Keratinocyte (primary cell): Measurements from ENCODE around the gene SCD. TPM values are rescaled to one million over a fixed set of nuclear protein-coding genes. Genes with fewer than 3 reads are reported as not detected.

ENCODE experiments used
- DNase-seq: peaks from one replicate; pipeline ENCODE4 v3.0.0-alpha.2; 2011; ENCODE audit warnings: low read depth, missing footprints, low spot score
- FAIRE-seq: peaks from 2 replicates; lab custom pipeline; 2011; peaks lifted over from hg19 to GRCh38; lab: Jason Lieb, UNC
- H2AFZ ChIP-seq: 2 replicates; pipeline ENCODE4 v1.6.0; 2012; ENCODE audit warnings: low read length, control low read depth, inconsistent platforms; ENCODE audit not compliant: control insufficient read depth
- H3K27ac ChIP-seq: 2 replicates; pipeline ENCODE4 v1.5.1; 2011; ENCODE audit warnings: low read length; ENCODE audit not compliant: control insufficient read depth, insufficient read depth
- H3K27me3 ChIP-seq: 3 replicates; pipeline ENCODE4 v1.6.0; 2011; ENCODE audit warnings: low read length; ENCODE audit not compliant: control insufficient read depth, insufficient read depth; ENCODE audit errors: extremely low read depth
- H3K36me3 ChIP-seq, 2 experiments: 2 replicates in 1 of 2; 3 replicates in 1 of 2; pipeline ENCODE4 v1.5.1; 2011; ENCODE audit warnings: low read length in 2 of 2, mild to moderate bottlenecking in 1 of 2; ENCODE audit not compliant: control insufficient read depth in 2 of 2, insufficient read depth in 2 of 2; ENCODE audit errors: extremely low read depth in 1 of 2
- H3K4me1 ChIP-seq: 3 replicates; pipeline ENCODE4 v1.5.1; 2011; ENCODE audit warnings: low read length; ENCODE audit not compliant: control insufficient read depth, insufficient read depth; ENCODE audit errors: extremely low read depth
- H3K4me2 ChIP-seq: 3 replicates; pipeline ENCODE4 v1.6.0; 2011; ENCODE audit warnings: low read depth, low read length; ENCODE audit not compliant: control insufficient read depth, insufficient read depth; ENCODE audit errors: extremely low read depth
- H3K4me3 ChIP-seq, 3 experiments: fragments of 200-600 bp in 1 of 3; sonication (generic) in 1 of 3; 2 replicates in 2 of 3; 3 replicates in 1 of 3; pipeline ENCODE4 v1.5.1; 2011 to 2016; ENCODE audit warnings: low read length in 3 of 3, mild to moderate bottlenecking in 3 of 3, control low read depth in 2 of 3, inconsistent platforms in 1 of 3, low read depth in 1 of 3, mixed read lengths in 1 of 3, mixed run types in 1 of 3, moderate library complexity in 1 of 3; ENCODE audit not compliant: control insufficient read depth in 2 of 3, insufficient read depth in 2 of 3; ENCODE audit errors: extremely low read depth in 1 of 3
- H3K79me2 ChIP-seq: 2 replicates; pipeline ENCODE4 v1.6.0; 2012; ENCODE audit warnings: low read length; ENCODE audit not compliant: control insufficient read depth, insufficient read depth
- H3K9ac ChIP-seq: 3 replicates; pipeline ENCODE4 v1.6.0; 2011; ENCODE audit warnings: low read length; ENCODE audit not compliant: control insufficient read depth, insufficient read depth; ENCODE audit errors: extremely low read depth
- H3K9me1 ChIP-seq: 3 replicates; pipeline ENCODE4 v1.6.0; 2011; ENCODE audit warnings: low read length; ENCODE audit not compliant: control insufficient read depth, insufficient read depth; ENCODE audit errors: extremely low read depth
- H3K9me3 ChIP-seq: 2 replicates; pipeline ENCODE4 v1.5.1; 2012; ENCODE audit warnings: low read depth, low read length; ENCODE audit not compliant: control insufficient read depth
- H4K20me1 ChIP-seq: 3 replicates; pipeline ENCODE4 v1.6.0; 2011; ENCODE audit warnings: low read length; ENCODE audit not compliant: control insufficient read depth, insufficient read depth; ENCODE audit errors: extremely low read depth
- CTCF ChIP-seq, 3 experiments: IDR thresholded peaks in 1 of 3; conservative IDR thresholded peaks in 1 of 3; optimal IDR thresholded peaks in 1 of 3; 2 replicates in 2 of 3; 3 replicates in 1 of 3; pipeline versions ENCODE3 to v1.5.1; 2011; ENCODE audit warnings: low read length in 3 of 3, mild to moderate bottlenecking in 3 of 3, moderate library complexity in 2 of 3, control low read depth in 1 of 3, inconsistent platforms in 1 of 3; ENCODE audit not compliant: insufficient read depth in 2 of 3; ENCODE audit errors: extremely low read depth in 1 of 3
- EZH2 ChIP-seq: IDR thresholded peaks from one replicate; pipeline ENCODE4 v1.6.1; 2012; ENCODE audit warnings: inconsistent platforms, mild to moderate bottlenecking, low read length, moderate library complexity
- dilution Hi-C: fragments of 300-500 bp; cut with MboI; formaldehyde crosslinking; loops from one replicate; pipeline ENCODE4 v1.7.0; 2020; ENCODE audit warnings: low sequenced_read_pairs; ENCODE audit not compliant: extremely low pct_ligation_motif_present
- polyA plus RNA-seq, 5 experiments: library from polyadenylated mRNA; depleted of rRNA in 3 of 5; stranded (reverse) in 3 of 5; stranded (forward) in 1 of 5; unstranded in 1 of 5; fragments of >200 nt; gene quantifications; 1 replicate in 1 of 5; 2 replicates in 3 of 5; 3 replicates in 1 of 5; pipeline versions ENCODE4 v1.2.1 to v1.2.3, GENCODE V29; 2011 to 2012; ENCODE audit warnings: missing spikeins in 2 of 5, low read depth in 1 of 5, low replicate concordance in 1 of 5

Gene SCD
- polyA plus RNA-seq, 1 donor (not counting 4 experiments of a cell fraction or from before 2014, with no cell fraction given) = 1,275 TPM

- H3K27ac ChIP-seq = peak overlapping the region; percentile 59
- peaks cover 39% of the 10 kb centered on the region for H4K20me1 ChIP-seq
- no peak for DNase-seq
Observed at GRCh38 chr10:100347568-100348195, 649 bp downstream of the SCD start.

GRCh38 chr10:100348389-100348927, 1.4 kb downstream of the SCD start:
- peak overlapping the region; percentile 86 for H3K9ac ChIP-seq
- no peaks in the 10 kb centered on the region for H3K27me3 ChIP-seq
- H2AFZ ChIP-seq = no peak overlapping the region
- peaks cover 6% of the 10 kb centered on the region for H3K9me1 ChIP-seq
- peak overlapping the region; percentile 91 for H3K4me2 ChIP-seq
- H3K4me1 ChIP-seq = peaks cover 48% of the 10 kb centered on the region
- FAIRE-seq (no peak), DNase-seq (no peak)
- peaks cover 68% of the 10 kb centered on the region for H3K79me2 ChIP-seq
- peak overlapping the region; percentile 59 for H3K27ac ChIP-seq
- dilution Hi-C loops = loop anchor here (25.0 kb wide), 1 partner anchor 89 kb away; no protein-coding TSS in a partner anchor
- no peaks in the 10 kb centered on the region for H3K9me3 ChIP-seq
- peak overlapping the region; percentile 81 to 96 (median 84) for H3K4me3 ChIP-seq
- no peak for TF ChIP-seq CTCF (optimal IDR thresholded peaks at IDR 0.05 in 1 of 3, IDR thresholded peaks at IDR 0.05 in 1 of 3, conservative IDR thresholded peaks at IDR 0.05 in 1 of 3; ENCODE audit: extremely low read depth in 1 of 3, insufficient read depth in 2 of 3, low read length in 3 of 3)
- no peak for TF ChIP-seq EZH2
- H3K36me3 ChIP-seq = peaks cover 38 to 46% of the 10 kb centered on the region in 2 experiments
- H4K20me1 ChIP-seq = peaks cover 42% of the 10 kb centered on the region

More at GRCh38 chr10:100347568-100348195, 649 bp downstream of the SCD start:
- peaks cover 63% of the 10 kb centered on the region for H3K79me2 ChIP-seq
- no peaks in the 10 kb centered on the region for H3K27me3 ChIP-seq
- H3K4me1 ChIP-seq = peaks cover 47% of the 10 kb centered on the region
- no peak for TF ChIP-seq EZH2
- H3K4me3 ChIP-seq = peak overlapping the region; percentile 81 to 96 (median 84)
- peak overlapping the region; percentile 86 for H3K9ac ChIP-seq
- no peak overlapping the region for H2AFZ ChIP-seq
- H3K9me3 ChIP-seq = no peaks in the 10 kb centered on the region
- H3K9me1 ChIP-seq = peaks cover 6% of the 10 kb centered on the region
- no peak for FAIRE-seq
- peak overlapping the region; percentile 91 for H3K4me2 ChIP-seq
- dilution Hi-C loops = loop anchor here (25.0 kb wide), 1 partner anchor 90 kb away; no protein-coding TSS in a partner anchor
- H3K36me3 ChIP-seq = peaks cover 37 to 46% of the 10 kb centered on the region in 2 experiments
